Fibroblast of the aortic adventitia (primary cell): ENCODE measurements around the gene MESP2. TPM values are rescaled to one million over a fixed set of nuclear protein-coding genes. Genes with fewer than 3 reads are reported as not detected.
A peak's percentile ranks its signal among the peaks of the same experiment; 100 is the strongest.

Source experiments
- DNase-seq: peaks from one replicate; pipeline ENCODE4 v3.0.0-alpha.2; 2010; ENCODE audit warnings: low read depth
- H3K4me3 ChIP-seq: 2 replicates; pipeline ENCODE4 v1.5.1; 2011; ENCODE audit warnings: low read depth, mild to moderate bottlenecking, control low read depth, low read length, moderate library complexity
- CTCF ChIP-seq: IDR thresholded peaks from 2 replicates; pipeline ENCODE4 v1.5.1; 2011; ENCODE audit warnings: mild to moderate bottlenecking, low read length, control low read depth, inconsistent platforms; ENCODE audit not compliant: insufficient read depth
- total RNA-seq: library from RNA; depleted of rRNA; stranded (reverse); fragments of >200 nt; gene quantifications from 2 replicates; pipeline ENCODE4 v1.2.3, GENCODE V29; 2012; ENCODE audit warnings: low replicate concordance

MESP2 gene, protein sequence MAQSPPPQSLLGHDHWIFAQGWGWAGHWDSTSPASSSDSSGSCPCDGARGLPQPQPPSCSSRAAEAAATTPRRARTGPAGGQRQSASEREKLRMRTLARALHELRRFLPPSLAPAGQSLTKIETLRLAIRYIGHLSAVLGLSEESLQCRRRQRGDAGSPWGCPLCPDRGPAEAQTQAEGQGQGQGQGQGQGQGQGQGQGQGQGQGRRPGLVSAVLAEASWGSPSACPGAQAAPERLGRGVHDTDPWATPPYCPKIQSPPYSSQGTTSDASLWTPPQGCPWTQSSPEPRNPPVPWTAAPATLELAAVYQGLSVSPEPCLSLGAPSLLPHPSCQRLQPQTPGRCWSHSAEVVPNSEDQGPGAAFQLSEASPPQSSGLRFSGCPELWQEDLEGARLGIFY
- total RNA-seq, result 1.3 and 2.9 TPM in 2 replicates

DNA sequence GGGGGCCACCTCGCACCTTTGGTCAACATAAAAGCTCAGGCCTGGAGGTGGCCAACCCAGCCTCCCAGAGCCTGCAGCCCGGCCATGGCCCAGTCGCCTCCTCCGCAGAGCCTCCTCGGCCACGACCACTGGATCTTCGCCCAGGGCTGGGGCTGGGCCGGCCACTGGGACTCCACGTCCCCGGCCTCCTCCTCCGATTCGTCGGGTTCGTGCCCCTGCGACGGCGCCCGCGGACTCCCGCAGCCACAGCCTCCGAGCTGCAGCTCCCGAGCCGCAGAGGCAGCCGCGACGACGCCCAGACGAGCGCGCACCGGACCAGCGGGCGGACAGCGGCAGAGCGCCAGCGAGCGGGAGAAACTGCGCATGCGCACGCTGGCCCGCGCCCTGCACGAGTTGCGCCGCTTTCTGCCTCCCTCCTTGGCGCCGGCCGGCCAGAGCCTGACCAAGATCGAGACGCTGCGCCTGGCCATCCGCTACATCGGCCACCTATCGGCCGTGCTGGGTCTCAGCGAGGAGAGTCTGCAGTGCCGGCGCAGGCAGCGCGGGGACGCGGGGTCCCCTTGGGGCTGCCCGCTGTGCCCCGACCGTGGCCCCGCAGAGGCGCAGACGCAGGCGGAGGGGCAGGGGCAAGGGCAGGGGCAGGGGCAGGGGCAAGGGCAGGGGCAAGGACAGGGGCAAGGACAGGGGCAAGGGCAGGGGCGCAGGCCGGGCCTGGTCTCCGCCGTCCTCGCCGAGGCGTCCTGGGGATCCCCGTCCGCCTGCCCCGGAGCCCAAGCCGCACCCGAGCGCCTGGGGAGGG lies at the start of gene MESP2:
Gene MESP2 (plus strand): TSS at position 59 of the 799 bp plus-strand sequence. CDS start 26 bp downstream, at position 85.
- TF ChIP-seq CTCF, result peak; percentile 52
- DNase-seq, result peak; percentile 76
- peak within 1 kb of the TSS; percentile 63 for H3K4me3 ChIP-seq

DNA sequence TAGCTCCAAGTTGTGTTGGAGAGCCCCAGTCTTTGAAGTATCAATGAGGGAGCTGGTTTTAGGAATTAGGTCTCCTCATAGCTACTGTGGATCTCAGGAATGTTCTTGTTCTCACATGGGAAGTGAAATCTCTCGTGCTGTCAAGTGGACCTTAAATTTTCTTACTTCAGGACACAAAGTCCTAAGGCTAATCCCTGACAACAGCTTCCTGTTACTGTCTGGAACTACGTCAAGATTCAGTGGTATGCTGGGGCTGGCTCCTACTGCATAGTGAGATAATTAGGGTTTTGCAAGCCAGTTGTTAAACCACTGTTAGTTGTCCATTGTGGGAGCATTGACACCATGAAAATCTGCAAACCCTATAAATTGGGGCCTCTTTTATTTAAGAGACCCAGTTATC lies 47.9 kb upstream of the MESP2 start:
- peak; percentile 47 for DNase-seq
- no peak overlapping the region for H3K4me3 ChIP-seq
- TF ChIP-seq CTCF, result no peak

GRCh38 chr15:89731275-89731674 lies 44.9 kb upstream of the MESP2 start:
- no peak overlapping the region for H3K4me3 ChIP-seq
- DNase-seq, result no peak
- TF ChIP-seq CTCF, result no peak

GRCh38 chr15:89732451-89733172 lies 43.5 kb upstream of the MESP2 start:
- DNase-seq, result no peak
- no peak overlapping the region for H3K4me3 ChIP-seq
- no peak for TF ChIP-seq CTCF

DNA sequence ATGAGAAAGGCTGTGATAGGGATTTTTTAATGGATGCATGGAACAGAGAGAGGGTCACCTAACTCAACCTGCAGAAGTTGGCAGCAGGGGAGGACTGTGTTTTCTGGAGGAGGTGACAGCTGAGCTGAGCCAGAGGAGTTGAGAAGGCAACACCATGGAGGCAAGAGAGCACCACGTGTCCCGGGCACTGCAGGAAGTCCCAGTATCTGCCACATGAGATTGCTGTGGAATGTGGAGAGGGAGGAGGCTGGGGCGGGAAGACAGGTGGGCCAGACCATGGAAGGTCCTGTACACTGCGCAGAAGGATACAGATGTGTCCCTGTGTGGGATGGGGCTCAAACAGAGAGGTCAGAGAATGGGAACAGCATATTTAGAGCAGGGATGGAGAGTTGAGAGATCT lies 40.4 kb upstream of the MESP2 start:
- no peak for DNase-seq
- H3K4me3 ChIP-seq, result no peak overlapping the region
- no peak for TF ChIP-seq CTCF

GRCh38 chr15:89740137-89740536 lies 36.0 kb upstream of the MESP2 start:
- TF ChIP-seq CTCF, result peak; percentile 90
- DNase-seq, result peak; percentile 83
- H3K4me3 ChIP-seq, result no peak overlapping the region
